ENCODE results near the gene AIG1.

DNA sequence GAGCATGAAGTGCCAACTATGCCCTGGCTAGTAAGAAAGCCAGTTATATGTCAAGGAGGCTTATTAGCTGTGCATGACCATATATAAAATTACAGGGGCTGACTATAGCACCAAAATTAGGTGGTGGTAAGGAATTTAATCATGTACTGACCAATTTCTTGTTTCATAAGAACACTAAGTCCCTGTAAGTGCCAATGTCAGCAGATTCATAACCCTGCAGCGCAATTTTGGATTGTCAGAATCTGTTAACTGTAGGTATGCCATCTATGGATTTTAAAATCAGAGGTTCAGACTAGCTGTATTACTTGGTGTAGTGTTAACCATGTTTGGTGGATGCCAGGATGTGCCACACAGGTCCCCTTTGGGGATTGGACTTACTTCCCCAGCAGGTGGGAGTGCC, 207.8 kb downstream of the AIG1 start:
- TF ChIP-seq, protein P1, sequence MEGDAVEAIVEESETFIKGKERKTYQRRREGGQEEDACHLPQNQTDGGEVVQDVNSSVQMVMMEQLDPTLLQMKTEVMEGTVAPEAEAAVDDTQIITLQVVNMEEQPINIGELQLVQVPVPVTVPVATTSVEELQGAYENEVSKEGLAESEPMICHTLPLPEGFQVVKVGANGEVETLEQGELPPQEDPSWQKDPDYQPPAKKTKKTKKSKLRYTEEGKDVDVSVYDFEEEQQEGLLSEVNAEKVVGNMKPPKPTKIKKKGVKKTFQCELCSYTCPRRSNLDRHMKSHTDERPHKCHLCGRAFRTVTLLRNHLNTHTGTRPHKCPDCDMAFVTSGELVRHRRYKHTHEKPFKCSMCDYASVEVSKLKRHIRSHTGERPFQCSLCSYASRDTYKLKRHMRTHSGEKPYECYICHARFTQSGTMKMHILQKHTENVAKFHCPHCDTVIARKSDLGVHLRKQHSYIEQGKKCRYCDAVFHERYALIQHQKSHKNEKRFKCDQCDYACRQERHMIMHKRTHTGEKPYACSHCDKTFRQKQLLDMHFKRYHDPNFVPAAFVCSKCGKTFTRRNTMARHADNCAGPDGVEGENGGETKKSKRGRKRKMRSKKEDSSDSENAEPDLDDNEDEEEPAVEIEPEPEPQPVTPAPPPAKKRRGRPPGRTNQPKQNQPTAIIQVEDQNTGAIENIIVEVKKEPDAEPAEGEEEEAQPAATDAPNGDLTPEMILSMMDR (IDR thresholded peaks at IDR 0.05 in 2 of 3, conservative IDR thresholded peaks at IDR 0.05 in 1 of 3; ENCODE audit: borderline replicate concordance in 1 of 3, insufficient read depth in 1 of 3, low read depth in 2 of 3, low read length in 2 of 3): no peak
- no peak for TF ChIP-seq ELF1 (IDR thresholded peaks at IDR 0.05; ENCODE audit: borderline replicate concordance, low read depth)
- TF ChIP-seq REST (IDR thresholded peaks at IDR 0.05; ENCODE audit: low read depth): no peak
- TF ChIP-seq POLR2AphosphoS5 (IDR thresholded peaks at IDR 0.05; ENCODE audit: low read depth, low read length): no peak
- TF ChIP-seq SIN3A (IDR thresholded peaks at IDR 0.05; ENCODE audit: low read depth): no peak
- TF ChIP-seq EGR1 (IDR thresholded peaks at IDR 0.05; ENCODE audit: low read depth): no peak
- TF ChIP-seq EZH2phosphoT487 (IDR thresholded peaks at IDR 0.05; ENCODE audit: borderline replicate concordance): no peak
